Measurements from ENCODE around the gene CLASP1.

Gene CLASP1

GRCh38 chr2:121536347-121536746, 112.9 kb downstream of the CLASP1 start:
- H3K4me3 ChIP-seq (ENCODE audit: low read depth, low read length): no peak overlapping the region
- no peak for TF ChIP-seq CTCF (IDR thresholded peaks at IDR 0.05; ENCODE audit: borderline replicate concordance, insufficient read depth, low read depth, low read length)

GRCh38 chr2:121534007-121534406, 115.3 kb downstream of the CLASP1 start:
- no peak overlapping the region for H3K4me3 ChIP-seq (ENCODE audit: low read depth, low read length)
- TF ChIP-seq CTCF (IDR thresholded peaks at IDR 0.05; ENCODE audit: borderline replicate concordance, insufficient read depth, low read depth, low read length): no peak

- H3K4me3 ChIP-seq (ENCODE audit: low read depth, low read length): no peak overlapping the region
- TF ChIP-seq CTCF (IDR thresholded peaks at IDR 0.05; ENCODE audit: borderline replicate concordance, insufficient read depth, low read depth, low read length): no peak
Observed at GRCh38 chr2:121532894-121533293, 116.4 kb downstream of the CLASP1 start.

GRCh38 chr2:121532347-121532766, 116.9 kb downstream of the CLASP1 start:
- no peak overlapping the region for H3K4me3 ChIP-seq (ENCODE audit: low read depth, low read length)

GRCh38 chr2:121530212-121530705, 119.0 kb downstream of the CLASP1 start:
- no peak for TF ChIP-seq CTCF (IDR thresholded peaks at IDR 0.05; ENCODE audit: borderline replicate concordance, insufficient read depth, low read depth, low read length)
- H3K4me3 ChIP-seq (ENCODE audit: low read depth, low read length): peak overlapping the region; percentile 54

More at GRCh38 chr2:121532347-121532766, 116.9 kb downstream of the CLASP1 start:
- no peak for TF ChIP-seq CTCF (IDR thresholded peaks at IDR 0.05; ENCODE audit: borderline replicate concordance, insufficient read depth, low read depth, low read length)

- peak overlapping the region; percentile 54 for H3K4me3 ChIP-seq (ENCODE audit: low read depth, low read length)
- TF ChIP-seq CTCF (IDR thresholded peaks at IDR 0.05; ENCODE audit: borderline replicate concordance, insufficient read depth, low read depth, low read length): no peak
Observed at GRCh38 chr2:121529439-121530211, 119.6 kb downstream of the CLASP1 start.
